Tibial nerve (tissue), 4 donors: ENCODE results near the gene ZBTB7C. TPM values are rescaled to one million over a fixed set of nuclear protein-coding genes. Genes with fewer than 3 reads are reported as not detected.

ENCODE experiments used
- DNase-seq, 2 donors: peaks; one replicate each; pipeline ENCODE4 v3.0.0-alpha.2; 2019; ENCODE audit warnings: low spot score in 2 of 2
- H3K27ac ChIP-seq, 4 donors: fragments of 200-600 bp; sonication (generic) in 3 of 4; one replicate each; pipeline ENCODE4 v1.5.1; 2017 to 2019; ENCODE audit warnings: mild to moderate bottlenecking in 1 of 4
- H3K27me3 ChIP-seq, 2 donors: fragments of 200-600 bp; sonication (generic) in 1 of 2; one replicate each; pipeline versions ENCODE4 v1.5.1 to v1.6.0; 2017 to 2019
- H3K36me3 ChIP-seq, 3 donors: fragments of 200-600 bp; sonication (generic); one replicate each; pipeline ENCODE4 v1.5.1; 2018 to 2019
- H3K4me1 ChIP-seq, 4 donors: fragments of 200-600 bp; sonication (generic) in 3 of 4; one replicate each; pipeline ENCODE4 v1.5.1; 2017 to 2019
- H3K4me3 ChIP-seq, 4 donors: fragments of 200-600 bp; sonication (generic) in 3 of 4; one replicate each; pipeline ENCODE4 v1.5.1; 2017 to 2019; ENCODE audit warnings: mild to moderate bottlenecking in 1 of 4, moderate library complexity in 1 of 4
- H3K9me3 ChIP-seq, 4 donors: fragments of 200-600 bp; sonication (generic) in 3 of 4; one replicate each; pipeline ENCODE4 v1.5.1; 2017 to 2019
- EP300 ChIP-seq, 2 donors: sonication (generic); formaldehyde crosslinking; IDR thresholded peaks; one replicate each; pipeline ENCODE4 v1.6.1; 2017; ENCODE audit warnings: antibody characterized with exemption in 2 of 2, mild to moderate bottlenecking in 1 of 2
- POLR2A ChIP-seq, 2 donors: fragments of 450-650 bp; IDR thresholded peaks; one replicate each; pipeline ENCODE4 v1.6.1; 2017; ENCODE audit warnings: antibody characterized with exemption in 2 of 2, mild to moderate bottlenecking in 2 of 2, moderate library complexity in 2 of 2
- WGBS, 2 donors: methylation state at CpG; one replicate each; pipeline ENCODE4 v1.1.5; 2018; 5-methylcytosine and 5-hydroxymethylcytosine counted together
- total RNA-seq, 4 donors: library from RNA; depleted of rRNA; stranded (reverse); fragments of >200 nt; gene quantifications; one replicate each; pipeline ENCODE4 v1.1.0, GENCODE V29; 2016
- TF ChIP-seq, protein P1 (sequence below), 5 experiments: fragments of 200-600 bp in 3 of 5; fragments of 450-650 bp in 2 of 5; sonication (generic) in 3 of 5; IDR thresholded peaks; one replicate each; pipeline ENCODE4 v1.5.1; 2016 to 2019; ENCODE audit warnings: antibody characterized with exemption in 5 of 5, mild to moderate bottlenecking in 3 of 5, moderate library complexity in 2 of 5

The ZBTB7C gene
- total RNA-seq, 4 donors from 2014 or later: 24.6 to 95.0 (median 75.3) TPM

- WGBS, 2 donors: 55 to 60% methylated on average over 10 of the region's 10 CpGs
- Histone ChIP-seq H3K27me3 (no peaks in the 10 kb centered on the region), H3K27ac (peak overlapping the region in 1 of 4 donors; percentile 19), H3K4me3 (no peak overlapping the region), H3K36me3 (no peaks in the 10 kb centered on the region), H3K4me1 (peaks cover 0 to 20% (median 2%) of the 10 kb centered on the region in 4 donors), H3K9me3 (no peaks in the 10 kb centered on the region)
- TF ChIP-seq, protein P1, sequence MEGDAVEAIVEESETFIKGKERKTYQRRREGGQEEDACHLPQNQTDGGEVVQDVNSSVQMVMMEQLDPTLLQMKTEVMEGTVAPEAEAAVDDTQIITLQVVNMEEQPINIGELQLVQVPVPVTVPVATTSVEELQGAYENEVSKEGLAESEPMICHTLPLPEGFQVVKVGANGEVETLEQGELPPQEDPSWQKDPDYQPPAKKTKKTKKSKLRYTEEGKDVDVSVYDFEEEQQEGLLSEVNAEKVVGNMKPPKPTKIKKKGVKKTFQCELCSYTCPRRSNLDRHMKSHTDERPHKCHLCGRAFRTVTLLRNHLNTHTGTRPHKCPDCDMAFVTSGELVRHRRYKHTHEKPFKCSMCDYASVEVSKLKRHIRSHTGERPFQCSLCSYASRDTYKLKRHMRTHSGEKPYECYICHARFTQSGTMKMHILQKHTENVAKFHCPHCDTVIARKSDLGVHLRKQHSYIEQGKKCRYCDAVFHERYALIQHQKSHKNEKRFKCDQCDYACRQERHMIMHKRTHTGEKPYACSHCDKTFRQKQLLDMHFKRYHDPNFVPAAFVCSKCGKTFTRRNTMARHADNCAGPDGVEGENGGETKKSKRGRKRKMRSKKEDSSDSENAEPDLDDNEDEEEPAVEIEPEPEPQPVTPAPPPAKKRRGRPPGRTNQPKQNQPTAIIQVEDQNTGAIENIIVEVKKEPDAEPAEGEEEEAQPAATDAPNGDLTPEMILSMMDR (IDR thresholded peaks at IDR 0.05): no peak
- no peak for TF ChIP-seq EP300 (IDR thresholded peaks at IDR 0.05)
- no peak for TF ChIP-seq POLR2A (IDR thresholded peaks at IDR 0.05)
- DNase-seq: no peak
These were observed 405.5 kb downstream of the ZBTB7C start for GRCh38 chr18:48003426-48004349.

DNA sequence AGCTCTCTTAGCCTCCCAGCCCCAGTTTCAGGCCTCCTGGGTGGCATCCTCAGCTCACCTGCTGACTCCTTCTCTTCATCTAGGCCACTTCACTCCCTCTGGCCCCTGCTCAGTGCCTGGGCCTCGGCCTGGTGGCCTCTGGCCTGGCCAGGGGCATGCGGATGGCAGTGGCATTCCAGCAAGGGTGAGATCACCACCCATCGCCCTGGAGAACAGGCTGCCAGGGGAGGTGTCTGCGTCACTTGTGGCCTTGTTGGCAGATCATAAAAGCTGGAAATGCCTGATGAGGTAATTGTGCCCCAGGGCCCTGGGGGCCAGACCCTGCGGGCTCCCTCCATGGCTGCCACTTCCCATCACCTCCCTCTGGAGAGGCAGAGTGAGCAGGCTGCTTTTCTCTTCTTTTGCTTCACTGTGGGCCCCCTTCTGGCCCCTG lies 406.2 kb downstream of the ZBTB7C start:
- Histone ChIP-seq H3K27me3 (no peaks in the 10 kb centered on the region), H3K4me3 (no peak overlapping the region), H3K27ac (peak overlapping the region in 1 of 4 donors; percentile 19), H3K9me3 (no peaks in the 10 kb centered on the region), H3K36me3 (no peaks in the 10 kb centered on the region), H3K4me1 (peaks cover 0 to 14% (median 0%) of the 10 kb centered on the region in 4 donors)
- 41 to 47% methylated on average over 5 of the region's 5 CpGs for WGBS, 2 donors
- TF ChIP-seq, protein P1 (IDR thresholded peaks at IDR 0.05): no peak
- TF ChIP-seq POLR2A (IDR thresholded peaks at IDR 0.05) (no peak), EP300 (IDR thresholded peaks at IDR 0.05) (no peak)
- DNase-seq: no peak

GRCh38 chr18:48000701-48001100 lies 408.5 kb downstream of the ZBTB7C start:
- WGBS, 2 donors: 64 to 66% methylated on average over 4 of the region's 4 CpGs

GRCh38 chr18:47999801-48000248 lies 409.4 kb downstream of the ZBTB7C start:
- Histone ChIP-seq H3K4me1 (peaks cover 0 to 10% (median 0%) of the 10 kb centered on the region in 4 donors), H3K4me3 (no peak overlapping the region), H3K9me3 (peaks cover 0 to 11% (median 0%) of the 10 kb centered on the region in 4 donors), H3K27ac (no peak overlapping the region), H3K36me3 (no peaks in the 10 kb centered on the region), H3K27me3 (no peaks in the 10 kb centered on the region)
- TF ChIP-seq EP300 (IDR thresholded peaks at IDR 0.05) (no peak), POLR2A (IDR thresholded peaks at IDR 0.05) (no peak)
- TF ChIP-seq, protein P1 (IDR thresholded peaks at IDR 0.05): no peak
- no peak for DNase-seq
- 69% methylated on average over 4 of the region's 4 CpGs for WGBS, 2 donors

More at GRCh38 chr18:48000701-48001100, 408.5 kb downstream of the ZBTB7C start:
- no peak for DNase-seq
- Histone ChIP-seq H3K4me3 (no peak overlapping the region), H3K9me3 (peaks cover 0 to 11% (median 0%) of the 10 kb centered on the region in 4 donors), H3K27me3 (no peaks in the 10 kb centered on the region), H3K27ac (no peak overlapping the region), H3K36me3 (no peaks in the 10 kb centered on the region), H3K4me1 (peaks cover 0 to 10% (median 0%) of the 10 kb centered on the region in 4 donors)
- TF ChIP-seq EP300 (IDR thresholded peaks at IDR 0.05) (no peak), POLR2A (IDR thresholded peaks at IDR 0.05) (no peak)
- TF ChIP-seq, protein P1 (IDR thresholded peaks at IDR 0.05): no peak

DNA sequence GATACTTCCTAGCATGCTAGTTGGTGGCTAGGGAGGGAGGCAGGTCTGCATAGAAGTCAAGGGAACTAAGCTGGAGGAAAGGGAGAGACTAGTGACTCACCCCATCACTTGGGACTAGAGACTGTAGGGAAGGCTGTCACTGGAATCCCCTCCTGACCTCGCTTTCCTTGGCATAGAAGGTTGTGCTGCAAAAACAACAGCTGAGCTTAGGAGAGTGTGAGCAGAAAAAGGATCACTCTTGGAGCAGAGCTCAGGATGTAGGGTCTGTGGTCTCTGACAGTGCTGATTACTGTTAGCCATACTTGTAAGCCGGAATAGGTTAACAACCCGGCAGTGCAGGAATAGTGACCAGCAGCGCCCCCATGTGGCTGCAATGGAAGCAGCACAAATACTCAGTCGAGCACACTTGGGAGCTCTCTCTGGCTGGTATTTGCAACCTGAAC lies 411.8 kb downstream of the ZBTB7C start:
- WGBS, 2 donors: 65 to 70% methylated on average over 5 of the region's 5 CpGs

More for the DNA sequence above, 411.8 kb downstream of the ZBTB7C start:
- no peak for TF ChIP-seq EP300 (IDR thresholded peaks at IDR 0.05)
- Histone ChIP-seq H3K4me1 (no peaks in the 10 kb centered on the region), H3K27me3 (no peaks in the 10 kb centered on the region), H3K36me3 (no peaks in the 10 kb centered on the region), H3K4me3 (no peak overlapping the region), H3K9me3 (peaks cover 0 to 11% (median 0%) of the 10 kb centered on the region in 4 donors), H3K27ac (no peak overlapping the region)
- no peak for DNase-seq
